Panc1 (cell line): ENCODE measurements around the gene WWOX.

Source experiments
- POLR2AphosphoS5 ChIP-seq: IDR thresholded peaks from 2 replicates; pipeline ENCODE4 v1.6.1; 2012; ENCODE audit warnings: mild to moderate bottlenecking, low read depth, low read length, moderate library complexity
- TF ChIP-seq, protein P1 (sequence below): fragments of 450-650 bp; IDR thresholded peaks from 2 replicates; pipeline ENCODE4 v1.5.1; 2017; ENCODE audit warnings: mild to moderate bottlenecking
- TF ChIP-seq, protein P2 (sequence below), 2 experiments: IDR thresholded peaks; 2 replicates each; pipeline ENCODE4 v1.6.1; 2011 to 2012; ENCODE audit warnings: low read depth in 2 of 2, control low read depth in 1 of 2, low read length in 1 of 2, mild to moderate bottlenecking in 1 of 2, moderate library complexity in 1 of 2; ENCODE audit not compliant: insufficient read depth in 1 of 2

DNA sequence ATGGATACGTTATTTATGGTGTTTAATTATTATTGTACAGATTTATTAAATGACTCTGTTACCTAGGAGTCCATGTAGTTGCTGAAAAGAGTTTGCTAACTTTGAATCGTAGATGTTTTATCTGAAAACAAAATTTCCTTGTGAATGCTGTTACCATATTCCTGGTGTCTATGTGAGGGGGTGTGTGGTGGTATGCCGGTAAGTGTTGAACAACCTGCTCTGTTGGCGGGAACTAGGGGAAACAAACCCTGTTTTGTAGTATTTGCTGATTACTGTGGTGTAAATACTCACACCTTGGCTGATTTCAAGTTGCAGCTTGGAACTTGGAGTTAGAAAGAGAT lies 386.4 kb downstream of the WWOX start:
- TF ChIP-seq POLR2AphosphoS5: no peak
- TF ChIP-seq, protein P1, sequence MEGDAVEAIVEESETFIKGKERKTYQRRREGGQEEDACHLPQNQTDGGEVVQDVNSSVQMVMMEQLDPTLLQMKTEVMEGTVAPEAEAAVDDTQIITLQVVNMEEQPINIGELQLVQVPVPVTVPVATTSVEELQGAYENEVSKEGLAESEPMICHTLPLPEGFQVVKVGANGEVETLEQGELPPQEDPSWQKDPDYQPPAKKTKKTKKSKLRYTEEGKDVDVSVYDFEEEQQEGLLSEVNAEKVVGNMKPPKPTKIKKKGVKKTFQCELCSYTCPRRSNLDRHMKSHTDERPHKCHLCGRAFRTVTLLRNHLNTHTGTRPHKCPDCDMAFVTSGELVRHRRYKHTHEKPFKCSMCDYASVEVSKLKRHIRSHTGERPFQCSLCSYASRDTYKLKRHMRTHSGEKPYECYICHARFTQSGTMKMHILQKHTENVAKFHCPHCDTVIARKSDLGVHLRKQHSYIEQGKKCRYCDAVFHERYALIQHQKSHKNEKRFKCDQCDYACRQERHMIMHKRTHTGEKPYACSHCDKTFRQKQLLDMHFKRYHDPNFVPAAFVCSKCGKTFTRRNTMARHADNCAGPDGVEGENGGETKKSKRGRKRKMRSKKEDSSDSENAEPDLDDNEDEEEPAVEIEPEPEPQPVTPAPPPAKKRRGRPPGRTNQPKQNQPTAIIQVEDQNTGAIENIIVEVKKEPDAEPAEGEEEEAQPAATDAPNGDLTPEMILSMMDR: no peak
- TF ChIP-seq, protein P2, sequence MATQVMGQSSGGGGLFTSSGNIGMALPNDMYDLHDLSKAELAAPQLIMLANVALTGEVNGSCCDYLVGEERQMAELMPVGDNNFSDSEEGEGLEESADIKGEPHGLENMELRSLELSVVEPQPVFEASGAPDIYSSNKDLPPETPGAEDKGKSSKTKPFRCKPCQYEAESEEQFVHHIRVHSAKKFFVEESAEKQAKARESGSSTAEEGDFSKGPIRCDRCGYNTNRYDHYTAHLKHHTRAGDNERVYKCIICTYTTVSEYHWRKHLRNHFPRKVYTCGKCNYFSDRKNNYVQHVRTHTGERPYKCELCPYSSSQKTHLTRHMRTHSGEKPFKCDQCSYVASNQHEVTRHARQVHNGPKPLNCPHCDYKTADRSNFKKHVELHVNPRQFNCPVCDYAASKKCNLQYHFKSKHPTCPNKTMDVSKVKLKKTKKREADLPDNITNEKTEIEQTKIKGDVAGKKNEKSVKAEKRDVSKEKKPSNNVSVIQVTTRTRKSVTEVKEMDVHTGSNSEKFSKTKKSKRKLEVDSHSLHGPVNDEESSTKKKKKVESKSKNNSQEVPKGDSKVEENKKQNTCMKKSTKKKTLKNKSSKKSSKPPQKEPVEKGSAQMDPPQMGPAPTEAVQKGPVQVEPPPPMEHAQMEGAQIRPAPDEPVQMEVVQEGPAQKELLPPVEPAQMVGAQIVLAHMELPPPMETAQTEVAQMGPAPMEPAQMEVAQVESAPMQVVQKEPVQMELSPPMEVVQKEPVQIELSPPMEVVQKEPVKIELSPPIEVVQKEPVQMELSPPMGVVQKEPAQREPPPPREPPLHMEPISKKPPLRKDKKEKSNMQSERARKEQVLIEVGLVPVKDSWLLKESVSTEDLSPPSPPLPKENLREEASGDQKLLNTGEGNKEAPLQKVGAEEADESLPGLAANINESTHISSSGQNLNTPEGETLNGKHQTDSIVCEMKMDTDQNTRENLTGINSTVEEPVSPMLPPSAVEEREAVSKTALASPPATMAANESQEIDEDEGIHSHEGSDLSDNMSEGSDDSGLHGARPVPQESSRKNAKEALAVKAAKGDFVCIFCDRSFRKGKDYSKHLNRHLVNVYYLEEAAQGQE (IDR thresholded peaks at IDR 0.05; ENCODE audit: insufficient read depth in 1 of 2, low read depth in 2 of 2, low read length in 1 of 2): no peak
